HepG2 (cell line): ENCODE measurements around the gene SPINK9. TPM values are rescaled to one million over a fixed set of nuclear protein-coding genes. Genes with fewer than 3 reads are reported as not detected.

Experiments used
- ARID3A ChIP-seq: IDR thresholded peaks from 2 replicates; pipeline ENCODE4 v1.6.1; 2012; ENCODE audit warnings: low read depth, low read length, improper control_type of control experiment
- BORCS8-MEF2B ChIP-seq: sonication (generic); formaldehyde crosslinking; IDR thresholded peaks from 2 replicates; pipeline ENCODE4 v1.8.0; 2022; ENCODE audit warnings: mild to moderate bottlenecking, missing genetic modification reagents
- CBFB ChIP-seq: sonication (generic); formaldehyde crosslinking; IDR thresholded peaks from 2 replicates; pipeline ENCODE4 v1.4.0; 2020; ENCODE audit warnings: missing genetic modification reagents
- FOXK1 ChIP-seq: sonication (generic); formaldehyde crosslinking; IDR thresholded peaks from 2 replicates; pipeline ENCODE4 v1.4.0; 2020; ENCODE audit warnings: low read depth, missing genetic modification reagents, borderline replicate concordance
- HMG20B ChIP-seq: conservative IDR thresholded peaks from 2 replicates; pipeline ENCODE4 v1.6.1; 2016; ENCODE audit warnings: missing genetic modification reagents, missing compliant biosample characterization
- IRF2 ChIP-seq: IDR thresholded peaks from 2 replicates; pipeline ENCODE4 v1.6.1; 2018; ENCODE audit warnings: missing genetic modification reagents, missing compliant biosample characterization
- ISX ChIP-seq: sonication (generic); formaldehyde crosslinking; conservative IDR thresholded peaks from 2 replicates; pipeline ENCODE4 v1.5.0; 2020; ENCODE audit warnings: missing genetic modification reagents
- JARID2 ChIP-seq: sonication (generic); formaldehyde crosslinking; IDR thresholded peaks from 2 replicates; pipeline ENCODE4 v1.8.1; 2023; ENCODE audit warnings: missing genetic modification reagents, inconsistent platforms; ENCODE audit not compliant: insufficient replicate concordance
- MIER3 ChIP-seq: IDR thresholded peaks from 2 replicates; pipeline ENCODE4 v1.6.1; 2016; ENCODE audit warnings: missing compliant biosample characterization, borderline replicate concordance
- MIXL1 ChIP-seq: IDR thresholded peaks from 2 replicates; pipeline ENCODE4 v1.6.1; 2016
- MYPOP ChIP-seq: sonication (generic); formaldehyde crosslinking; IDR thresholded peaks from 2 replicates; pipeline ENCODE4 v1.8.1; 2023; ENCODE audit warnings: mild to moderate bottlenecking, moderate library complexity, missing genetic modification reagents
- NR2F1 ChIP-seq, 2 experiments: fragments of 450-650 bp in 1 of 2; formaldehyde crosslinking in 1 of 2; IDR thresholded peaks; 2 replicates each; pipeline versions ENCODE4 v1.5.0 to v1.6.1; 2016 to 2020; ENCODE audit warnings: mild to moderate bottlenecking in 1 of 2, missing compliant biosample characterization in 1 of 2, missing genetic modification reagents in 1 of 2, moderate library complexity in 1 of 2
- SAP130 ChIP-seq: IDR thresholded peaks from 2 replicates; pipeline ENCODE4 v1.6.1; 2016; ENCODE audit warnings: low read depth
- ZNF441 ChIP-seq: sonication (generic); formaldehyde crosslinking; IDR thresholded peaks from 2 replicates; pipeline ENCODE4 v1.7.0; 2021; ENCODE audit warnings: missing genetic modification reagents, borderline replicate concordance
- ZSCAN20 ChIP-seq: sonication (generic); formaldehyde crosslinking; IDR thresholded peaks from 2 replicates; pipeline ENCODE4 v1.4.0; 2020; ENCODE audit warnings: missing genetic modification reagents, mild to moderate bottlenecking, borderline replicate concordance
- polyA plus RNA-seq, 8 experiments: library from polyadenylated mRNA; depleted of rRNA in 3 of 8; stranded (reverse) in 7 of 8; unstranded in 1 of 8; fragments of >200 nt; fragmentation: Illumina TruSeq in 4 of 8; extraction: Trizol in 4 of 8; gene quantifications; 2 replicates each; pipeline versions ENCODE4 v1.2.1 to v1.2.3, GENCODE V29; 2011 to 2016; ENCODE audit warnings: low read depth in 4 of 8, missing spikeins in 1 of 8, mixed read lengths in 1 of 8; ENCODE audit not compliant: insufficient read depth in 1 of 8
- total RNA-seq, 5 experiments: library from RNA; depleted of rRNA; stranded (reverse); fragments of >200 nt; fragmentation: Illumina TruSeq; extraction: Trizol; gene quantifications; 2 replicates each; pipeline ENCODE4 v1.2.3, GENCODE V29; 2016; ENCODE audit warnings: low read depth in 1 of 5
- TF ChIP-seq, protein P1 (sequence below): sonication (generic); formaldehyde crosslinking; IDR thresholded peaks from 2 replicates; pipeline ENCODE4 v1.5.0; 2020; ENCODE audit warnings: missing genetic modification reagents

Gene SPINK9
- total and polyA plus RNA-seq, 2 of the 13 experiments (the other 11 are each of a cell fraction or from before 2014, with no cell fraction given) = not detected

GRCh38 chr5:148374690-148375360, 39.5 kb downstream of the SPINK9 start (continued):
- TF ChIP-seq ZNF441 (CRISPR knock-in tag) (no peak), MIER3 (CRISPR knock-in tag) (peak; percentile 71; the same call in 1 of the 2 replicates), SAP130 (CRISPR knock-in tag) (peak; percentile 27; the same call in 1 of the 2 replicates), IRF2 (CRISPR knock-in tag) (peak; percentile 46; the same call in 1 of the 2 replicates), NR2F1 (CRISPR knock-in tag; IDR thresholded peaks at IDR 0.05) (no peak), ZSCAN20 (no peak), BORCS8-MEF2B (CRISPR knock-in tag) (peak; percentile 35; the same call in 1 of the 2 replicates), JARID2 (CRISPR knock-in tag) (peak; percentile 55), ARID3A (no peak), HMG20B (0 out of 2 replicates have a peak, but pooled peaks have one; percentile 48), CBFB (no peak), FOXK1 (CRISPR knock-in tag) (peak; percentile 50; the same call in 1 of the 2 replicates), MIXL1 (peak; percentile 70), MYPOP (CRISPR knock-in tag) (peak; percentile 25; the same call in 1 of the 2 replicates), ISX (CRISPR knock-in tag) (no peak)
- TF ChIP-seq, protein P1, sequence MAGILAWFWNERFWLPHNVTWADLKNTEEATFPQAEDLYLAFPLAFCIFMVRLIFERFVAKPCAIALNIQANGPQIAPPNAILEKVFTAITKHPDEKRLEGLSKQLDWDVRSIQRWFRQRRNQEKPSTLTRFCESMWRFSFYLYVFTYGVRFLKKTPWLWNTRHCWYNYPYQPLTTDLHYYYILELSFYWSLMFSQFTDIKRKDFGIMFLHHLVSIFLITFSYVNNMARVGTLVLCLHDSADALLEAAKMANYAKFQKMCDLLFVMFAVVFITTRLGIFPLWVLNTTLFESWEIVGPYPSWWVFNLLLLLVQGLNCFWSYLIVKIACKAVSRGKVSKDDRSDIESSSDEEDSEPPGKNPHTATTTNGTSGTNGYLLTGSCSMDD (CRISPR knock-in tag) = no peak
